Measurements from ENCODE around the gene SPTB.

Gene SPTB

DNA sequence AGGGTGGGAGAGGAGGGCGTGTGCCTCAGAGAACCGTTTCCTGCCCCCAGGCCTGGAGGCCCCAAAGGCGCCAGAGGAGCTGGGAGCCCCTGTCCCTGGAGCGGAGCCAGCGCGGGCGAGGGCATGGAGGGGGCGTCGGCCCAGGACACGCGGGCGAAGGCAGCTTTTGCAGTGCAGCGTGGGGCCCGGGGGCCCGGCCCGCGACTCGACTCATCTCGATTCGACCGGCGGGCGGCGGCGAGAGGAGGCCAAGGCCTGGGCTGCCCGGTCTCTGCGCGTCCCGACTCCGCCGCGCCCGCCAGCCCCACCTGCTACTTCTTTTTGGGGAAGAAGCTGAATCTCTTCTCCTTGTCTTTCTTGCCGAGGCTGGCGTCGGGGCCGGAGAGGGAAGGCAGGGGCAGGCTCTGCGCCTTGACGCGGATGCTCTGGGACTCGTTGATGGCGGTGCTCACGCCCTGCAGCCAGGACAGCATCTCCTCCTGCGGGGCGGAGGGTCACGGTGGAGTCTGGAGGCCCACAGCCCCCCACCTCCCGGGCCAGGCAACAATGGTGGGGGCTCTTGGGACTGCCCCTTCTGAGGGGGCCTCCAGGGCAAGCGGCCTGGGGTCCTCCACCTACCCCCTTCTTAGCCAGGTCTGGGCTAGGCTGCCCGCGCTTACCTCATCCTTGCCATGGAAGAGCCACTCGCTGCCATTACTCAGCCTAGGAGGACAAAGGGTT, 130.6 kb downstream of the SPTB start:
- no peak for DNase-seq (ENCODE audit: low spot score)

DNA sequence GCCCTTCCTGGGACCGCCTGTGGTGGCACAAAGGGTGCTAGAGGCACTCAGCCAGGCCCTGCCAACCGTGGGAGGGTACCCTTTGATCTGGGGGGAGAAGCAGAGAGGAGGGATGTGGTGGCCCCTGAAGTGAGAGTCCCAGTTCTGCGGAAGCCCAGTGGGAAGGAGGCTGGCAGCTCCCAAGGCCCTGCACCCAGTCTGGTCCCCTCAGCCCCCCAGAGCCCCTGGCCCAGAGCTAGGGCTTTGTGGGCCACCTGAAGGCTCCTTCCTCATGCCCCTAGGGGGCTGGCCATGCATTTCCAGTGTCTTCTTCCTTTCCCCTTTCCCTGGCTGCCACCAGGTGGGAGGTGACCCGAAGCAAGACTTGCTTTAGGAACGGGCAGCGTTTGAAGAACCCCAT, 131.2 kb downstream of the SPTB start:
- no peak for DNase-seq (ENCODE audit: low spot score)

DNA sequence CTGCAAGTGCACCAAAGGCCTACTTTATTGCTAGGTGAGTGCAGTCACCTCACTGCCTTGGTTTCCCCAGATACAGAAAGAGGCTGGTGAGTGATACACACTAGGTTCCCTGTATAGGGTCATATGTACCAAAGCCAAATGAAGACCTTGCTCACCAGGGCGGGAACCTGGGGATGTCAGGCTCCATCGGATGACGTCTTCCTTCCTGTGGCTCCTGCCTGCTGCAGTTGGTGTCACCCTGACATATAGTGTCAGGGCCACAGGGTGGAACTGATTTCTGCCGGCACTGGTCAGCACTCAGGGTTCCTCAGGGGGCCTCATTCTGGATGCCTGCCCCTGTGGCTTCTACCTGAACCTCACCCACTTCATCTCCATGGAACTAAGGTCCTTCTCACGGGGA, 132.4 kb downstream of the SPTB start:
- DNase-seq (ENCODE audit: low spot score) = no peak

DNA sequence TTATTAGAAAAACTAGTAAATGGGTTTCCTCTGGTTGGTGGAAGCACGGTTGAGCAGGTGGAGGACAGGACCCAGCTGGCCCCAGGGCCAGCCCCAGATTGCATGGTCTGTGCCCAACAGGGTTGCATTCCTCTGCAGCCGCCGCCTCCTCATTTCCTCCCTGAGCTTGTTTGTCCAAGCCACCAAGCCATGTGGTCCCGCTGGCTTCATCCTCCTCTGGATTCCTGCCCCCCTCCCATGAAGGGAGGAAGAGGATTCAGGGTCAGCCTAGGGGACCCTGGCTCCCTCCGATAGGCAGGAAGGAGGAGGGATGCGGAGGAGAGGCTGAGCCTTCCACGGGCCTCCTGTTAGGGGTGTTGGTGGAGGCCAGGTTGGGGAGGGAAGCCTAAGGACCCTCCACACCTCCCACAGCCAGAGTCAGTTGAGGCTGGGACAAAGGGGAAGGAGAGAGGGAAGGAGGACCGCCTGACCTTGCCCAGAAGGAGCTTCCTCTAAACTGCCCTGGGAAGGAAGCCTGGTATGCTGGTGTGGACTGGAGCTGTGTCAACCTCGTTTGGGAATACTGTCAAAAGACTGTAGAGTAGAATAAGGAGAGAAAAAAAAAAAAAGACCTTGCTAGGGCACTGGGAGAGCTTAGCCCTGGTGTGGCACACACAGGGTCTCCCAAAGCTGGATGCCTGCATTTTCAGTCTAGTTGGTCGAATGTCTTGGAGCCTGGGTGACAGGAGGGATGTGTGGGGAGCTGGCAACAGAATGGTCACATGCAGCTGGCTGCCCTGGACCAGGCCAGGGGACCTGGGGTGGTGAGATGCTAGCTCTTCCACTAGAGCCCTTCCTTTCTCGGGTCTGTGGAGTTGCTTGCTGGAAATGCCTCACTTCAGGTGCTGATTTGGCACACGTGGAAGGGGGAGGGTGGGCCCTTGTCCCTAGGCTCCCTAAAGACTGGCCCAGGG, 133.1 kb downstream of the SPTB start:
- no peak for DNase-seq (ENCODE audit: low spot score)

DNA sequence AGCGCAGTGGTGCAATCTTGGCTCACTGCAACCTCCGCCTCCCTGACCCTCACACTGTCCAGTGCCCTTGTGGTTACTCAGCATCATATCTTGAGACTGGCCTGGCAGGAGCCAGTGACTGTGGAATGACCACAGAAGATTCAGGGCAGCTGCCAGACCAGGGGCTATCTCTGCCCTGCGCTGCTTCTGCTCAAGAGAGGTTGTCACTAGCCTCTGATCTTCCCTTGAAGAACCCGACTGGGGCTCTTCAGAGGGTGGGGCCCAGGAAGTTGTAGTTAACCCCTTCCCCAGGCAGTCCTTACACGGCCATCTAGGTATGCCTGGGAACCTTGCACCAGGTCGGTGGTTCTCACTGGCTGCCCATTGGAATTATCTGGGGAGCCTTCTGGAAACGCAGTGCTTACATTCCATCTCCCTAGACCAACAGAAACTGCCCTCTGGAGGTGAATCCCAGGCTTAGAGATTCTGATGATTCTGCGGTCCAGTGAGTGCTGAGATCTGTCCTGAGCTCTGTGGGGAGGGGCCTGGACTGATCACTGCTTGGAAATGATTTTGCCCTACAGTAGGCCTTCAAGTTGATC, 134.1 kb downstream of the SPTB start:
- no peak for DNase-seq (ENCODE audit: low spot score)

DNA sequence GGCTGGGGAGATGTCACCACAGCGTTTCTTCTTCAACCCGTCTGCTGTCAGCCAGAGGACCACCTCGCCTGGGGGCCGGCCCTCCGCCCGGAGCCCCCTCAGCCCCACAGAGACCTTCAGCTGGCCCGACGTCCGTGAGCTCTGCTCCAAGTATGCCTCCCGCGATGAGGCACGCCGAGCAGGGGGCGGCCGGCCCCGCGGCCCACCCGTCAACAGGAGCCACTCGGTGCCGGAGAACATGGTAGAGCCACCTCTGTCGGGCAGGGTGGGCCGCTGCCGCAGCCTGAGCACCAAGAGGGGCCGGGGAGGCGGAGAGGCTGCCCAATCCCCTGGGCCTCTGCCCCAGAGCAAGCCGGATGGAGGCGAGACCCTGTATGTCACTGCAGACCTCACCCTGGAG, 136.6 kb downstream of the SPTB start:
- no peak for DNase-seq (ENCODE audit: low spot score)

DNA sequence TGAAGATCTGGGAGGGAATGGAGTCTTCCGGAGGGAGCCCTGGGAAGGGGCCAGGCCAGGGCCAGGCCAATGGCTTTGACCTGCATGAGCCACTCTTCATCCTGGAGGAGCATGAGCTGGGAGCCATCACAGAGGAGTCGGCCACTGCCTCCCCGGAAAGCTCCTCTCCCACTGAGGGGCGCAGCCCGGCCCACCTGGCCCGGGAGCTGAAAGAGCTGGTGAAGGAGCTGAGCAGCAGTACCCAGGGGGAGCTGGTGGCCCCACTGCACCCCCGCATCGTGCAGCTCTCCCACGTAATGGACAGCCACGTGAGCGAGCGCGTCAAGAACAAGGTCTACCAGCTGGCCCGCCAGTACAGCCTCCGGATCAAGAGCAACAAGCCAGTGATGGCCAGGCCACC, 137.7 kb downstream of the SPTB start:
- no peak for DNase-seq (ENCODE audit: low spot score)

DNA sequence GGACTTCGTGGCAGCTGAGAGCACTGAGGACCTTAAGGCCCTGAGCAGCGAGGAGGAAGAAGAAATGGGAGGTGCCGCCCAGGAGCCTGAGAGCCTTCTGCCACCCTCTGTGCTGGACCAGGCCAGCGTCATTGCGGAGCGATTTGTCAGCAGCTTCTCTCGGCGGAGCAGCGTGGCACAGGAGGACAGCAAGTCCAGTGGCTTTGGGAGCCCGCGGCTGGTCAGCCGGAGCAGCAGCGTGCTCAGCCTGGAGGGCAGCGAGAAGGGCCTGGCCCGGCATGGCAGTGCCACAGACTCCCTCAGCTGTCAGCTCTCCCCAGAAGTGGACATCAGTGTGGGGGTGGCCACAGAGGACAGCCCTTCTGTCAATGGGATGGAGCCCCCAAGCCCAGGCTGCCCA, 138.5 kb downstream of the SPTB start:
- no peak for DNase-seq (ENCODE audit: low spot score)

DNA sequence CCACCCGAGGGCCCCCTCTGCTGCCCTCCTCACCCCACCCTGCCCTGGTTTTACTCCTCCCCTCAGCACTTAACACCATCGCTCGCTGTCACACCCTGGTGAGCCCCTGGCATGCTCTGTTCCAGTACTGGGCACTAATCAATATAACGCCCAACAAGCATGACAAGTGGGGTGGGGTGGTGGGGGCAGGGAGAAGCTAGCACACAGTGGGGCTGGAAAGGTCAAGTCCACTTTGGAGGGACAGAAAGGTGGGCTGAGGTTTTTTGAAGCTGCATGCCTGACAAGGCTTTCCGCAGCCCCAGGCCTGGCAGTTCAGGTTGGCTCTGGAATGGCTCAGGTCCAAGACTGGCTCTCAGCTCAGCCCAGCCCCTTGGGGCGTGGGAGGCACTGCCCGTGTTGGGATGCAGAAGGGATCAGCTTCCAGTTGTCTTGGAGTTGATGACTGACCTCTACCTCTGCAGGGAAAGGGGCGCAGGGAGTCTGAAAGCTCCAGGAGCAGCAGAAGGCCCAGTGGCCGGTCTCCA, 141.4 kb downstream of the SPTB start:
- DNase-seq (ENCODE audit: low spot score) = no peak

DNA sequence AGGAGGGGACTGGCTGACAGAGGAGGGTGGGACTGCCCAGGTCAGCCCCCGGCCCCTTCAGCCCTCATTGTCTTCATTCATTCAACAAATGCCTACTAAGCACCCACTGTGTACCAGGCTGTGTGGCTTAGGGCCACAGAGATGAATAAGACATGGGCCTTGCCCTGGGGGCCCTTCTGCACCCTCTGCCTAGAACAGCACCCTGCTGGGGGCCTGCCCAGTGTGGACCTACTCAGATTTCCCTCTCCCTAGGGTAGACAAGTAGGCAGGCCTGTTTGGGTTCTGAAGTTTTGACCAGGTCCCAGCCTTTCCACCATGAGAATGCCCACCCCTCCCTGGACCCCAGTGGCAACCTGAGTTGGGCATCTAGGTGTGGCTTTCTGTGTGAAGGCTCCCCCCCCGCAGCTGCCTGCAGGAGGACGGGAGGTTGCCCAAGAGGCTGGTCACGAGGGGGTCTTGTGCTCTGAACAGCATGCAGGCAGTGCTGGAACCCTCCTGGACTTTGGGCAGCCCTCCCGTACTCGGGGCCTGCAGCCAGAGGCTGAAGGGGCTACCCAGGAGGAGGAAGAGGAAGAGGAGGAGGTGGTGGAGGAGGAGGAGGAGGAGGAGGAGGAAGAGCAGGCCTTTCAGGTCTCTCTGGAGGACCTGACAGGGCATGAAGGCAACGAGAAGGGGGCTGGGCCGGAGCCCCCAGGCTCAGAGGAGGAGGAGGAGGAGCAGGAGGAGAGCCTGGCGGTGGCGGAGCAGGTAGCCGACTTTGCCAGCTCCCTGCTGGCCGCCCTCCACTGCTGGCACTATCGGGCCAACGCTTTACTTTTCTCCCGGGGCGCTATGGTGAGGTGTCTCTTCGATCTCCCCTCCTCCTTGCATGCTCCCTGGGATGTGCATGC, 142.1 kb downstream of the SPTB start:
- no peak for DNase-seq (ENCODE audit: low spot score)

DNA sequence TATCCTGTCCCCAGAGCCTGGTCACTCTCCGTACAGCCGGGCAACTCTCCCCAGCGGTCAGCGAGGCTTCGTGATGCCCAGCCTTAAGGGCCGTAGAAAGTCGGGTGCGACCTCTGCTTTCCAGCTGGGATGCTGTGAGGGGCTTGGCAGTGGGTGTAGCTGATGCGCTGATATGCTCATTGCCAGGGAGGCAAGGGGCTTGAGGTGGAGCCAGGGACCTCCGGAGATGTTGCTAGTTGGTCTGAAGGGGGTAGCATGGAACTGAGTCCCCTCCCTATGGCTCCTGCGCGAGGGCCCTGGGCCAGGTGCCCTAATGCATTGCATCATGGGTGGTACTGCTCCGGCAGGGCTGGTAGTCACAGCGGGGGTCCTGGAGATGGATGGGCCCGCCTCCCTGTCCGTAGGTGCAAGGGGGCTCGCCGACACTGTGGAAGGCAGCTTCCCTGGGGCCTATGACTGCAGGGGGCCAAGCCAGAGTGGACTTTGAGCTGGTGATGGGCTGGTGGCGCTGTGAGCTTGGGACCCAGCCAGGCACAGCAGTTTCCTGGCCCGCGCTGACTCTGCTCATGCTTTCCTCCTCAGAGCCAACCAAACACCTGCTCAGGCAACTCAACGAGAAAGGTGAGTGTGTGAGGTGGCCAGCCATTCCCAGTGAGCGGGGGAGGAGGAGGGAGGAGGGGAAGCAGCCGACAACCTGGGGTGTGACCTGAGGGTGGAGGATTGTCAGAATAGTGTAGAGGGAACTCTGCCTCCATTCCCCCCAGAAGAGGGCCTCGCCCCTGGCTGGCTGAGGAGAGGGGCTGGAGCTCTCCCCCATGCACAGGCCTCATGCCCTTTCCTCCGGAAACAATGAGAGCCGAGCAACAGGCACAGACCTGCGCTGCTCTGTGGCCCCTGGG, 143.2 kb downstream of the SPTB start:
- no peak for DNase-seq (ENCODE audit: low spot score)

DNA sequence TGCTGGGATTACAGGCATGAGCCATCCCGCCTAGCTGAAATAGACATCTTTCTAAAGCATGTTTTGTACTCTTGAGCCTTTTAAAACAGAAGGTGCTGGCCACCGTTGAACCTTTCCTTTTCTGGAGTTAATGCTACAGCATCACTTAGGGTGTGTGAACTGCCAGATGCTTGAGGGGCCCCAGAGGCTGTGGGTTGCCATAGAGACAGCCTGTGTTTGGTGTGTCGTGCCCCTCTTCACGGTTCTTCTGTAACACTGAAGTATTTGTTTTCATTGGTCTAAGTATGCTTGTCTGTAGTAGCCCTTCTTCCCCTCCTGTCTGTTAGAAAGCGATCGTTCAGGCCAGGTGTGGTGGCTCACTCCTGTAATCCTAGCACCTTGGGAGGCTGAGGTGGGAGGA, 144.7 kb downstream of the SPTB start:
- no peak for DNase-seq (ENCODE audit: low spot score)

DNA sequence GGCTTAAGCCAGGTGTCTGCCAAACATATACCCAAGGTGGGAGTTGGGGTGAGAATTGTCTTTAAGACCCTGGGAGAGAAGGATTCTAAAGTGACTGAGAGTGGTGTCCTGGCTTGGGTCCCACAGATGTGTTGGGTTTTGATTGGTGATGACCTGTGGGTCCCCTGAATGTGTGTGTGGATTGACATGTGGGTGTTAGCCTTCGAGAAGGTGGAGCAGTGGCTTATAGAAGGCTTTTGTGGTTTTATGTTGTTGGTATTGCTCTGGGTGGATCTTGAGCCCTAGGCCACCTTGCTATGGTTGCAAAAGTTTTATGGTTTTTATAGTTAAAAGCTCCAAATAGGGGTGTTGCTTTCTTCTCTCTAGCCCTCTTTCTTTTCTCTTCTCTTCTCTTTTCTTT, 145.8 kb downstream of the SPTB start:
- no peak for DNase-seq (ENCODE audit: low spot score)

DNA sequence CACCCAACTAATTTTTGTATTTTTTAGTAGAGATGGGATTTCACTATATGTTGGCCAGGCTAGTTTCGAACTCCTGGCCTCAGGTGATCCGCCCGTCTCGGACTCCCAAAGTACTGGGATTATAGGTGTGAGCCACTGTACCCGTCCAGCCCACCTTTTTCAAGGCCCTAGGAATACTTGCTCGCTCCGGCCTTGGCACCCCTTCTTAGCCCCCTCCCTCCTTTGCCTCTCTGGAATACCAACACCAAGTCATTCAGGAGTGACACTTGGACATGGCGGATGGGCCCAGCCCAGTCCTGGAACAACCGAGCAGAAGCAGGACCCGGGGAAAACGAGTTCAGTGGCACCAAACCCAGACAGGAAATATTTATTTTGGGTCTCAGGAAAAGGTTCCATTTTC, 146.4 kb downstream of the SPTB start:
- DNase-seq (ENCODE audit: low spot score) = no peak

DNA sequence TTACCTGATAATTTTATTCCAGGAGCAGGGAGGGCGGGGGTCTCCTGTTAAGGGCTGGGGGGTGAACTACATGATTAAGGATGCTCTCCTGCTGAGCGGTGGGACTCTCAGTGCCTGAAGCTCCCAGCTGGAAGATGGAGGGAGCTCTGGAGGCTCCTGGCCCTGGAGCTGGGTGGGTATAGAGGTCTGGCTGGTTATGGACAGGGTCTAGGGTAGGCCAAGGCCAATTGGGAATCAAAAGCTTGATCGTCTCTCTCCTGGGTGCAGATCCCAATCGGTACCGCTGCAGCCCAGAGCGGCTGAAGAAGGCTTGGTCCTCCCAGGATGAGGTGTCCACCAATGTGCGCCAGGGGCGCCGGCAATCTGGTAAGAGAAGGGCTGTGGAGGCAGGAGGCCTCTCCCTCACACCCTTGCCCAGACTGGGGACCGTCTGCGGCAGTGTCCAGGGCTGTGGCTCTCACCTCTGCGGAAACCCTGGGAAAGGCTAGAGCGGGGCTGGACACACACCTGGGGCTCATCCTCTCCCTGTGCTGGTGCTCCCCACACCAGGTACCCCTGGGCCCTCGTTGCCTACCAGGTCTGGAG, 147.1 kb downstream of the SPTB start:
- no peak for DNase-seq (ENCODE audit: low spot score)

DNA sequence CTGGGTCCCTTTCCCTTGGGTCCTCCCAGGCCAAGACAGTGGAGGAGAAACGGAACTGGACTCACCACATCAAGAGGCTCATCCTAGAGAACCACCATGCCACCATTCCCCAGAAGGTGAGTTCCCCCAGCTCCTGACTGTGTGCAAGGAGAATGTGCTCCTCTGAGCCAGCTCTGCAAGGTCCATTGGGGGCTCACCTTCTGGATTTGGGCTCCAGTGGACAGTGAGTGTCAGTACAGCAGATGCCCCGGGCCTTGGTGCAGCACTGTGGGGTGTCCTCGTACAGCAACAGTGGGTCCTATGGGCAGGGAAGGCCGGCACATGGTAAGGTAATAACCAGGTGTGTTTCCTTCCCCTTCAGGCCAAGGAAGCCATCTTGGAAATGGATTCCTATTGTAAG, 147.6 kb downstream of the SPTB start:
- DNase-seq (ENCODE audit: low spot score) = no peak

DNA sequence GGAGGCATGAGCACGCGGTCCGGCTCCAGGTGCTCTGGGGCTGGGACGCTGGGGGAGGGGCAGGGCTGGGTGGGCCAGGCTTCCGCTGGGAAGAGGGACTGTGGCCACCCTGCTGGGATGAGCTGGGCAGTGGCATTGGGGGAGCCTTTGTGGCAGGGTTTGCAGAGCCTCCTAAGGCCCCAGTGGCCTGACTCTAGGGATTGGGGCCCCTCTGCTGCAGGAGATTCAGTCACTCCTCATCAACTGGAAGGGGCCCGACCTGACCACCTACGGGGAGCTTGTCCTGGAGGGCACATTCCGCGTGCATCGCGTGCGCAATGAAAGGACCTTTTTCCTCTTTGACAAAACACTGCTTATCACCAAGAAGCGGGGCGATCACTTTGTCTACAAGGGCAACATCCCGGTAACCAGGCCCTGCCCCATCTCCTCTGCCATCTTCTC, 148.5 kb downstream of the SPTB start:
- DNase-seq (ENCODE audit: low spot score) = no peak

DNA sequence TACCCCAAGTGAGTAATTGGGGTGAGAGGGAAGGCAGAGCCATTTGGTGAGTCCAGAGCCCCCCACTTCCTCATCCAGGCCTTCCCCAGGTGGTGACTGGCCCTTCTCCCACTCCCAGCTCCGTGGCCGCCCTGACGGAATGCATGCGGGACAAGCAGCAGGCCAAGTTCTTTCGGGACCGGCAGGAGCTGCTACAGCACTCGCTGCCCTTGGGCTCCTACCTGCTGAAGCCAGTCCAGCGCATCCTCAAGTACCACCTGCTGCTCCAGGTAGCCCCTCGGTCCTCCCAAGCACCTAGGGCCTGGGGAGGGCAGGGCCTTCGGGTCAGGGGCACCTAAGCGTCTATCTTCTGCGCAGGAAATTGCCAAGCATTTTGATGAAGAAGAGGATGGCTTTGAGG, 149.0 kb downstream of the SPTB start:
- DNase-seq (ENCODE audit: low spot score) = no peak

DNA sequence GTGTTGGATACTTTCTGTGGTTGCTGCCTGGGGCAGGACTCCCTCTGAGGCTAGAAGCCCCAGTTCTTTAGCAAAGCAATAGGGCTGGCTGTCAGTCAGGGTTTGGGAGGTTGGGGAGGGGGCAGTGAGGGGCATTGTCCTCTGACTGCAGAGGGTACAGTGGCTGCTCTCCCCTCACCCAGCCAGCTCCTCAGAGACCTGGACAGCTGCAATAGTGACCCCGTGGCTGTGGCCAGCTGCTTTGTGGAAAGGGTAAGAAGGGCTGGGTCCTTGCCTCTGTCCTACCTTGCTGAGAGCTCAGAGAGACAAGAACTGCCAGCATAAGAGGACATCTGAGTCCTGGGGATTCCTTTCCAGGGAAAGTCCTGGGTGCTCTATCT, 149.7 kb downstream of the SPTB start:
- no peak for DNase-seq (ENCODE audit: low spot score)

DNA sequence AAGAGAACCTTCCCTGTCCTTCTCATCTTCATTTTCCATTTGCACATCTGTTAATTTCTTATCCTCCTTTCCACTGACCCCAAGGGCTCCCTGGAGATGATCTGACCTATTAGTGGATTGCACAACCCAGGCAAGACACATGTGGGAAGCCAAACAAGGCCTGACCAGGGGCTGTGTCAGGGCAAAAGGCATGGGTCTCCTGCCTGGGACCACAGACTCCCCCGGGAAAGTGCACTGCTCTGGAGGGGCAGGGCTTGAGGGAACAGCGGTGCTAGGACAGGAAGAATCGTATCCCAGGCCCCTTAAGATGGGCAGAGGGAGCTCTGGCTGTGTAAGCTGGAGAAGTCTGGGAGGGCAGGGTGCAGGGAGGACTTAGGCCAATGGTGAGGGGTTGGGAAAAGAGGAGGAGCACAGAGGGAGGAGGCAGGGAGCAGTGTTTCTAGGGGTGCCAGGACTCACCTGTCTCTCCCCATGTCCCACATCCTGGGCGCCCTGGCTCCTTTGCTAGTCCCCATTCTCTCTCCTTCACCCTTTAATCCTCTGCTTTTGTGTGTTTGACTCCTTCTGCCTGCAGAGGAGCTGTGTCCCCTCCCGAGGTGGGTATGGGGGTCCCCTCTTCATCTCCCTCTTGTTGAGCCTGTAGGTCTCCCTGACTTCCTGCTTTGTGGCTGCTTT, 150.2 kb downstream of the SPTB start:
- DNase-seq (ENCODE audit: low spot score) = no peak
